ENCODE data around the gene SLF2. TPM values are rescaled to one million over a fixed set of nuclear protein-coding genes. Genes with fewer than 3 reads are reported as not detected.
A peak's percentile ranks its signal among the peaks of the same experiment; 100 is the strongest.

The SLF2 gene
- total and polyA plus RNA-seq, 2 of the 8 experiments (the other 6 are each of a cell fraction or from before 2014, with no cell fraction given) = 5.5 to 20.9 TPM

DNA sequence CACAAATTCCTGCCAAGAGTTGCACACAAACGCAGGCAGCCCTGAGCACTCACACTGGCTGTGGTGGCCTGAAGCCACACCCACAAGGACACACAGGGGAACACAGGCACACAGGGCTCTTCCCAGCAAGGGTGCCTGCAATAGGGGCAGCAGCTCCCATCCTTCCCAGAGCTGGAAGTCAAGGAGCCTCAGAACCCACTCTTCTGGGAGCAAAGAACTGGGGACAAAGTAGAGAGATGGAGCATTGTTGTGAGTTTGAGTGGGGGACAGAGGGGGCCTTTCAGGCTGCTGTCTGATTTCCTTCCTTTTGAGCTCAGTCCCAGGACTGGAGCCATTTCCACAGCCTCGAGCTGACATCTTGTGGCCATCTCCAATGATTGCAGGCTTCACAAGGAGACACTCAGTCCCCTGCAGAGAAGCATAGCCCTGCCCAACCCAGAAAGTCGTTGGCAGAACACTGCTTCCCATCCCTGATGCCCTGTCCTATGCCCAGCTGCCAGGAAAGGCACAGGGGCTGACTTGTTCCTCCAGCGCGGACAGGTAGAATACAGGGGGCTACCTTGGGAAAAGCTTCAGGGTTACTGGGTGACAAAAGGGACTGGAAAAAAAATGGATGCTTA lies 34.4 kb upstream of the SLF2 start (continued):
- TF ChIP-seq HDAC6 (IDR thresholded peaks at IDR 0.05; ENCODE audit: low read depth, low read length) (no peak), RAD21 (IDR thresholded peaks at IDR 0.05 in 1 of 2, conservative IDR thresholded peaks at IDR 0.05 in 1 of 2; ENCODE audit: low read depth in 2 of 2, low read length in 2 of 2) (peak; percentile 97 to 98), BCL11A (IDR thresholded peaks at IDR 0.05; ENCODE audit: low read depth in 2 of 2, low read length in 2 of 2) (no peak), TBP (IDR thresholded peaks at IDR 0.05; ENCODE audit: low read depth, low read length) (peak; percentile 32; the same call in 1 of the 2 replicates), NRF1 (IDR thresholded peaks at IDR 0.05; ENCODE audit: low read depth, low read length) (no peak), SIX5 (IDR thresholded peaks at IDR 0.05; ENCODE audit: low read depth, low read length) (no peak), TEAD4 (IDR thresholded peaks at IDR 0.05; ENCODE audit: low read depth, low read length) (no peak), SIN3A (conservative IDR thresholded peaks at IDR 0.05 in 1 of 2, IDR thresholded peaks at IDR 0.05 in 1 of 2; ENCODE audit: low read depth in 1 of 2, low read length in 2 of 2) (0 out of 4 replicates have a peak, but pooled peaks of 1 of the 2 experiments have one; percentile 50), SUZ12 (IDR thresholded peaks at IDR 0.05; ENCODE audit: low read length) (peak; percentile 24; the same call in 1 of the 2 replicates), CEBPB (IDR thresholded peaks at IDR 0.05; ENCODE audit: low read depth, low read length) (no peak), ASH2L (IDR thresholded peaks at IDR 0.05; ENCODE audit: low read length) (no peak), RNF2 (IDR thresholded peaks at IDR 0.05; ENCODE audit: borderline replicate concordance, low read depth, low read length, missing control alignments, poor library complexity, severe bottlenecking) (no peak), CREB1 (IDR thresholded peaks at IDR 0.05) (no peak), HDAC2 (IDR thresholded peaks at IDR 0.05; ENCODE audit: borderline replicate concordance in 1 of 2, low read depth in 2 of 2, low read length in 2 of 2) (no peak), TAF7 (optimal IDR thresholded peaks at IDR 0.05; ENCODE audit: borderline replicate concordance, low read depth, low read length) (no peak), RFX5 (IDR thresholded peaks at IDR 0.05; ENCODE audit: borderline replicate concordance, low read depth, low read length) (no peak)
- TF ChIP-seq, protein P1, sequence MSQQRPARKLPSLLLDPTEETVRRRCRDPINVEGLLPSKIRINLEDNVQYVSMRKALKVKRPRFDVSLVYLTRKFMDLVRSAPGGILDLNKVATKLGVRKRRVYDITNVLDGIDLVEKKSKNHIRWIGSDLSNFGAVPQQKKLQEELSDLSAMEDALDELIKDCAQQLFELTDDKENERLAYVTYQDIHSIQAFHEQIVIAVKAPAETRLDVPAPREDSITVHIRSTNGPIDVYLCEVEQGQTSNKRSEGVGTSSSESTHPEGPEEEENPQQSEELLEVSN (IDR thresholded peaks at IDR 0.05) = no peak
- TF ChIP-seq, protein P2, sequence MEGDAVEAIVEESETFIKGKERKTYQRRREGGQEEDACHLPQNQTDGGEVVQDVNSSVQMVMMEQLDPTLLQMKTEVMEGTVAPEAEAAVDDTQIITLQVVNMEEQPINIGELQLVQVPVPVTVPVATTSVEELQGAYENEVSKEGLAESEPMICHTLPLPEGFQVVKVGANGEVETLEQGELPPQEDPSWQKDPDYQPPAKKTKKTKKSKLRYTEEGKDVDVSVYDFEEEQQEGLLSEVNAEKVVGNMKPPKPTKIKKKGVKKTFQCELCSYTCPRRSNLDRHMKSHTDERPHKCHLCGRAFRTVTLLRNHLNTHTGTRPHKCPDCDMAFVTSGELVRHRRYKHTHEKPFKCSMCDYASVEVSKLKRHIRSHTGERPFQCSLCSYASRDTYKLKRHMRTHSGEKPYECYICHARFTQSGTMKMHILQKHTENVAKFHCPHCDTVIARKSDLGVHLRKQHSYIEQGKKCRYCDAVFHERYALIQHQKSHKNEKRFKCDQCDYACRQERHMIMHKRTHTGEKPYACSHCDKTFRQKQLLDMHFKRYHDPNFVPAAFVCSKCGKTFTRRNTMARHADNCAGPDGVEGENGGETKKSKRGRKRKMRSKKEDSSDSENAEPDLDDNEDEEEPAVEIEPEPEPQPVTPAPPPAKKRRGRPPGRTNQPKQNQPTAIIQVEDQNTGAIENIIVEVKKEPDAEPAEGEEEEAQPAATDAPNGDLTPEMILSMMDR (IDR thresholded peaks at IDR 0.05; ENCODE audit: control extremely low read depth in 1 of 3, insufficient read depth in 1 of 3, low read depth in 1 of 3, low read length in 3 of 3) = peak; percentile 66 to 90 (median 85)
- TF ChIP-seq, protein P3, sequence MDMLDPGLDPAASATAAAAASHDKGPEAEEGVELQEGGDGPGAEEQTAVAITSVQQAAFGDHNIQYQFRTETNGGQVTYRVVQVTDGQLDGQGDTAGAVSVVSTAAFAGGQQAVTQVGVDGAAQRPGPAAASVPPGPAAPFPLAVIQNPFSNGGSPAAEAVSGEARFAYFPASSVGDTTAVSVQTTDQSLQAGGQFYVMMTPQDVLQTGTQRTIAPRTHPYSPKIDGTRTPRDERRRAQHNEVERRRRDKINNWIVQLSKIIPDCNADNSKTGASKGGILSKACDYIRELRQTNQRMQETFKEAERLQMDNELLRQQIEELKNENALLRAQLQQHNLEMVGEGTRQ (IDR thresholded peaks at IDR 0.05; ENCODE audit: low read length) = no peak
